ENCODE results near the gene SCYGR8. TPM values are rescaled to one million over a fixed set of nuclear protein-coding genes. Genes with fewer than 3 reads are reported as not detected.
"Not testable (repeated sequence)": the region's sequence is repeated elsewhere in the genome, so short reads cannot be mapped to it uniquely, and the experiment has no call there.

The SCYGR8 gene
- total RNA-seq, 4 donors from 2014 or later, result 13.4 TPM; not detected in 3

- H3K4me3 ChIP-seq (ENCODE audit: low read depth, poor library complexity, severe bottlenecking), result no peak overlapping the region
- 68 to 75% methylated on average over 14 of the region's 14 CpGs for WGBS, 2 donors
- peak in 1 of 2 donors; percentile 46 for DNase-seq (ENCODE audit: low spot score in 2 of 2)
- intact Hi-C loops (cut with DNase I; ENCODE audit: low total_unique reads), result no loop called here
- TF ChIP-seq POLR2A (IDR thresholded peaks at IDR 0.05), result no peak
- TF ChIP-seq CTCF (IDR thresholded peaks at IDR 0.05), result no peak
Observed at GRCh38 chr2:227739351-227739750, 6.3 kb upstream of the SCYGR8 start.

- DNase-seq (ENCODE audit: low spot score in 2 of 2); H3K4me3 ChIP-seq (ENCODE audit: low read depth, poor library complexity, severe bottlenecking); intact Hi-C loops (cut with DNase I; ENCODE audit: low total_unique reads): not testable (repeated sequence)
- WGBS, 2 donors, result 69 to 79% methylated on average over 7 of the region's 7 CpGs
Observed at GRCh38 chr2:227740705-227741104, 5.0 kb upstream of the SCYGR8 start.

- intact Hi-C loops (cut with DNase I; ENCODE audit: low total_unique reads), result no loop called here
- H3K4me3 ChIP-seq (ENCODE audit: low read depth, poor library complexity, severe bottlenecking), result no peak overlapping the region
- no peak for TF ChIP-seq POLR2A (IDR thresholded peaks at IDR 0.05)
- TF ChIP-seq CTCF (IDR thresholded peaks at IDR 0.05), result no peak
- WGBS, 2 donors, result 59 to 61% methylated on average over 6 of the region's 6 CpGs
- DNase-seq (ENCODE audit: low spot score in 2 of 2), result peak in 1 of 2 donors; percentile 59
Observed at GRCh38 chr2:227748079-227748478, 2.4 kb downstream of the SCYGR8 start.

- WGBS, 2 donors, result 68 to 69% methylated on average over 4 of the region's 4 CpGs
- intact Hi-C loops (cut with DNase I; ENCODE audit: low total_unique reads); DNase-seq (ENCODE audit: low spot score in 2 of 2); H3K4me3 ChIP-seq (ENCODE audit: low read depth, poor library complexity, severe bottlenecking): not testable (repeated sequence)
Observed at GRCh38 chr2:227756261-227756660, 10.6 kb downstream of the SCYGR8 start.

GRCh38 chr2:227759411-227760118, 13.9 kb downstream of the SCYGR8 start:
- no peak overlapping the region for H3K4me3 ChIP-seq (ENCODE audit: low read depth, poor library complexity, severe bottlenecking)
- WGBS, 2 donors, result 59 to 67% methylated on average over 13 of the region's 13 CpGs
- intact Hi-C loops (cut with DNase I; ENCODE audit: low total_unique reads), result loop anchor here (10.0 kb wide), 1 partner anchor 355 kb away; no protein-coding TSS in a partner anchor
- no peak for TF ChIP-seq CTCF (IDR thresholded peaks at IDR 0.05)
- TF ChIP-seq POLR2A (IDR thresholded peaks at IDR 0.05), result no peak
- peak in 1 of 2 donors; percentile 66 for DNase-seq (ENCODE audit: low spot score in 2 of 2)

- 77 to 78% methylated on average over 6 of the region's 6 CpGs for WGBS, 2 donors
- intact Hi-C loops (cut with DNase I; ENCODE audit: low total_unique reads), result loop anchor here (10.0 kb wide), 1 partner anchor 357 kb away; no protein-coding TSS in a partner anchor
- no peak overlapping the region for H3K4me3 ChIP-seq (ENCODE audit: low read depth, poor library complexity, severe bottlenecking)
- no peak for DNase-seq (ENCODE audit: low spot score in 2 of 2)
- no peak for TF ChIP-seq POLR2A (IDR thresholded peaks at IDR 0.05)
- no peak for TF ChIP-seq CTCF (IDR thresholded peaks at IDR 0.05)
Observed at GRCh38 chr2:227761740-227762476, 16.2 kb downstream of the SCYGR8 start.
